K562 (cell line): ENCODE measurements around the gene ASRGL1.

Experiments used
- NRF1 ChIP-seq, 2 experiments: fragments of 450-650 bp; IDR thresholded peaks in 1 of 2; conservative IDR thresholded peaks in 1 of 2; 2 replicates each; pipeline ENCODE4 v1.6.1; 2014; ENCODE audit warnings: mild to moderate bottlenecking in 2 of 2
- PML ChIP-seq: IDR thresholded peaks from 2 replicates; pipeline ENCODE4 v1.6.1; 2012; ENCODE audit warnings: low read length, inconsistent platforms
- ZNF253 ChIP-seq: fragments of 250-450 bp; sonication (Bioruptor Pico); conservative IDR thresholded peaks from 2 replicates; pipeline ENCODE4 v1.6.1; 2021; ENCODE audit warnings: mild to moderate bottlenecking
- ZNF551 ChIP-seq: fragments of 250-450 bp; sonication (Bioruptor Pico); IDR thresholded peaks from 2 replicates; pipeline ENCODE4 v1.5.0; 2021; ENCODE audit warnings: mild to moderate bottlenecking, moderate library complexity
- TF ChIP-seq, protein P1 (sequence below), 3 experiments: IDR thresholded peaks in 2 of 3; conservative IDR thresholded peaks in 1 of 3; 2 replicates each; pipeline ENCODE4 v1.5.1; 2011 to 2012; ENCODE audit warnings: low read length in 3 of 3, mild to moderate bottlenecking in 3 of 3, control low read depth in 2 of 3, improper control_type of control experiment in 1 of 3, inconsistent platforms in 1 of 3, low read depth in 1 of 3, mixed read lengths in 1 of 3, moderate library complexity in 1 of 3; ENCODE audit not compliant: insufficient read depth in 2 of 3

DNA sequence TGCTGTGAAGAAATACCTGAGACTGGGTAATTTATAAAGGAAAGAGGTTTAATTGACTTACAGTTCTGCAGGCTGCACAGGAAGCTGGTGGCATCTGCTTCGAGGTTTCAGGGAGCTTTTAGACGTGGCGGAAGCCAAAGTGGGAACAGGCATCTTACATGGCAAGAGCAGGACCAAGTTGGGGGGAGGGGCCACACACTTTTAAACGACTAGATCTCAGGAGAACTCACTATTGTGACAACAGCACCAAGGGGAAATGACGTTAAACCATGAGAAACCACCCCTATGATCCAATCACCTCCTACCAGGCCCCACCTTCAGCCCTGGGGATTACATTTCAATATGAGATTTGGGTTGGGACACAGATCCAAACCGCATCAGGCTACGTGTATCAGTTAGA lies 27.3 kb upstream of the ASRGL1 start:
- TF ChIP-seq PML (no peak), ZNF551 (no peak), ZNF253 (CRISPR knock-in tag) (no peak), NRF1 (conservative IDR thresholded peaks at IDR 0.05 in 1 of 2, IDR thresholded peaks at IDR 0.05 in 1 of 2) (no peak)
- TF ChIP-seq, protein P1, sequence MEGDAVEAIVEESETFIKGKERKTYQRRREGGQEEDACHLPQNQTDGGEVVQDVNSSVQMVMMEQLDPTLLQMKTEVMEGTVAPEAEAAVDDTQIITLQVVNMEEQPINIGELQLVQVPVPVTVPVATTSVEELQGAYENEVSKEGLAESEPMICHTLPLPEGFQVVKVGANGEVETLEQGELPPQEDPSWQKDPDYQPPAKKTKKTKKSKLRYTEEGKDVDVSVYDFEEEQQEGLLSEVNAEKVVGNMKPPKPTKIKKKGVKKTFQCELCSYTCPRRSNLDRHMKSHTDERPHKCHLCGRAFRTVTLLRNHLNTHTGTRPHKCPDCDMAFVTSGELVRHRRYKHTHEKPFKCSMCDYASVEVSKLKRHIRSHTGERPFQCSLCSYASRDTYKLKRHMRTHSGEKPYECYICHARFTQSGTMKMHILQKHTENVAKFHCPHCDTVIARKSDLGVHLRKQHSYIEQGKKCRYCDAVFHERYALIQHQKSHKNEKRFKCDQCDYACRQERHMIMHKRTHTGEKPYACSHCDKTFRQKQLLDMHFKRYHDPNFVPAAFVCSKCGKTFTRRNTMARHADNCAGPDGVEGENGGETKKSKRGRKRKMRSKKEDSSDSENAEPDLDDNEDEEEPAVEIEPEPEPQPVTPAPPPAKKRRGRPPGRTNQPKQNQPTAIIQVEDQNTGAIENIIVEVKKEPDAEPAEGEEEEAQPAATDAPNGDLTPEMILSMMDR (IDR thresholded peaks at IDR 0.05 in 2 of 3, conservative IDR thresholded peaks at IDR 0.05 in 1 of 3; ENCODE audit: insufficient read depth in 2 of 3, low read depth in 1 of 3, low read length in 3 of 3), result no peak
